Stomach (tissue), 4 donors: ENCODE data around the gene DNAJB5.

Experiments used
- POLR2A ChIP-seq, 4 donors: fragments of 450-650 bp; IDR thresholded peaks; one replicate each; pipeline ENCODE4 v1.6.1; 2016; ENCODE audit warnings: antibody characterized with exemption in 4 of 4, control low read depth in 2 of 4, mild to moderate bottlenecking in 1 of 4, moderate library complexity in 1 of 4
- POLR2AphosphoS5 ChIP-seq, 3 donors: sonication (generic); formaldehyde crosslinking; IDR thresholded peaks; one replicate each; pipeline ENCODE4 v1.6.1; 2016; ENCODE audit warnings: antibody characterized with exemption in 3 of 3
- TF ChIP-seq, protein P1 (sequence below), 7 experiments: fragments of 450-650 bp in 4 of 7; fragments of 200-600 bp in 3 of 7; sonication (generic) in 3 of 7; IDR thresholded peaks; one replicate each; pipeline ENCODE4 v1.5.1; 2016 to 2019; ENCODE audit warnings: antibody characterized with exemption in 7 of 7, control low read depth in 2 of 7, mild to moderate bottlenecking in 1 of 7

DNA sequence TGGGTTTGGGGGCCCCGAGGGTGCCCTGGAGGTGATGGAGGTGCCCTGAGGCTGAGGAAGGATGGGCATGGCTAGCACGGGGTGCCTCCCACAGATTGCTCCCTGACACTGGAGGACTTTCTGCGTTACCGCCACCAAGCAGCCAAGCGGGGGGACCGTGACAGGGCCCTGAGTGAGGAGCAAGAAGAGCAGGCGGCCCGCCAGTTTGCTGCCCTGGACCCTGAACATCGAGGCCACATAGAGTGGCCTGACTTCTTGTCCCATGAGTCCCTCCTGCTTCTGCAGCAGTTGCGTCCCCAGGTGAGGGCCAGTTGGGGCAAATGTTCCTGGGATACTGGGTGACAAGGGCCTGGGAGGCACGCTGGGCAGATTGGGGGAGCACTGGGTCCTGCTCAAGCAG lies 13.1 kb upstream of the DNAJB5 start:
- TF ChIP-seq, protein P1, sequence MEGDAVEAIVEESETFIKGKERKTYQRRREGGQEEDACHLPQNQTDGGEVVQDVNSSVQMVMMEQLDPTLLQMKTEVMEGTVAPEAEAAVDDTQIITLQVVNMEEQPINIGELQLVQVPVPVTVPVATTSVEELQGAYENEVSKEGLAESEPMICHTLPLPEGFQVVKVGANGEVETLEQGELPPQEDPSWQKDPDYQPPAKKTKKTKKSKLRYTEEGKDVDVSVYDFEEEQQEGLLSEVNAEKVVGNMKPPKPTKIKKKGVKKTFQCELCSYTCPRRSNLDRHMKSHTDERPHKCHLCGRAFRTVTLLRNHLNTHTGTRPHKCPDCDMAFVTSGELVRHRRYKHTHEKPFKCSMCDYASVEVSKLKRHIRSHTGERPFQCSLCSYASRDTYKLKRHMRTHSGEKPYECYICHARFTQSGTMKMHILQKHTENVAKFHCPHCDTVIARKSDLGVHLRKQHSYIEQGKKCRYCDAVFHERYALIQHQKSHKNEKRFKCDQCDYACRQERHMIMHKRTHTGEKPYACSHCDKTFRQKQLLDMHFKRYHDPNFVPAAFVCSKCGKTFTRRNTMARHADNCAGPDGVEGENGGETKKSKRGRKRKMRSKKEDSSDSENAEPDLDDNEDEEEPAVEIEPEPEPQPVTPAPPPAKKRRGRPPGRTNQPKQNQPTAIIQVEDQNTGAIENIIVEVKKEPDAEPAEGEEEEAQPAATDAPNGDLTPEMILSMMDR (IDR thresholded peaks at IDR 0.05), result no peak
- TF ChIP-seq POLR2AphosphoS5 (IDR thresholded peaks at IDR 0.05), result no peak
- no peak for TF ChIP-seq POLR2A (IDR thresholded peaks at IDR 0.05)
